Keratinocyte (primary cell): ENCODE data around the gene OR52I2.

Source experiments
- EZH2 ChIP-seq: IDR thresholded peaks from one replicate; pipeline ENCODE4 v1.6.1; 2012; ENCODE audit warnings: inconsistent platforms, mild to moderate bottlenecking, low read length, moderate library complexity
- TF ChIP-seq, protein P1 (sequence below), 3 experiments: IDR thresholded peaks in 1 of 3; conservative IDR thresholded peaks in 1 of 3; optimal IDR thresholded peaks in 1 of 3; 2 replicates in 2 of 3; 3 replicates in 1 of 3; pipeline versions ENCODE3 to v1.5.1; 2011; ENCODE audit warnings: low read length in 3 of 3, mild to moderate bottlenecking in 3 of 3, moderate library complexity in 2 of 3, control low read depth in 1 of 3, inconsistent platforms in 1 of 3; ENCODE audit not compliant: insufficient read depth in 2 of 3; ENCODE audit errors: extremely low read depth in 1 of 3

DNA sequence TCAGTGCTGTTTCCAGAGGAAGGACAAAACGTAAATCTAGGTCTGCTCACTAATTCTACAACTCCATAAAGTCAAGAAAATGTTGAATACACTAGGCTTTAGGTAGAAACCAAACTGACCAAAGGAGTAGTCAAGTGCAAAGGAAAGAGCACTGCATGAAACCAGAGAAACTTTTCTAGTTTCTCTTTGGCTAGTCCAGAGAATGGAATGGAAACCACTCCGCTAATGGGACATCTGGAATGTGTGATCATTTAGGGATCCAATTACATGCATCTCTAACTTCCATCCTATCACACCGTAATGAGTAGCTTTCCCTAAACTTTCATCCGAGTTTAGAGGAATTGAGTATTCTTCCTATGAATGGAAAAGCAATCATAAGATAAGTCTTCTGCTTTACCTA, 34.1 kb upstream of the OR52I2 start:
- TF ChIP-seq, protein P1, sequence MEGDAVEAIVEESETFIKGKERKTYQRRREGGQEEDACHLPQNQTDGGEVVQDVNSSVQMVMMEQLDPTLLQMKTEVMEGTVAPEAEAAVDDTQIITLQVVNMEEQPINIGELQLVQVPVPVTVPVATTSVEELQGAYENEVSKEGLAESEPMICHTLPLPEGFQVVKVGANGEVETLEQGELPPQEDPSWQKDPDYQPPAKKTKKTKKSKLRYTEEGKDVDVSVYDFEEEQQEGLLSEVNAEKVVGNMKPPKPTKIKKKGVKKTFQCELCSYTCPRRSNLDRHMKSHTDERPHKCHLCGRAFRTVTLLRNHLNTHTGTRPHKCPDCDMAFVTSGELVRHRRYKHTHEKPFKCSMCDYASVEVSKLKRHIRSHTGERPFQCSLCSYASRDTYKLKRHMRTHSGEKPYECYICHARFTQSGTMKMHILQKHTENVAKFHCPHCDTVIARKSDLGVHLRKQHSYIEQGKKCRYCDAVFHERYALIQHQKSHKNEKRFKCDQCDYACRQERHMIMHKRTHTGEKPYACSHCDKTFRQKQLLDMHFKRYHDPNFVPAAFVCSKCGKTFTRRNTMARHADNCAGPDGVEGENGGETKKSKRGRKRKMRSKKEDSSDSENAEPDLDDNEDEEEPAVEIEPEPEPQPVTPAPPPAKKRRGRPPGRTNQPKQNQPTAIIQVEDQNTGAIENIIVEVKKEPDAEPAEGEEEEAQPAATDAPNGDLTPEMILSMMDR (optimal IDR thresholded peaks at IDR 0.05 in 1 of 3, IDR thresholded peaks at IDR 0.05 in 1 of 3, conservative IDR thresholded peaks at IDR 0.05 in 1 of 3; ENCODE audit: extremely low read depth in 1 of 3, insufficient read depth in 2 of 3, low read length in 3 of 3): no peak
- no peak for TF ChIP-seq EZH2
